Neural cell (in vitro differentiated cells): Measurements from ENCODE around the gene TBC1D24.

ENCODE experiments used
- CTCF ChIP-seq: fragments of 450-650 bp; IDR thresholded peaks from 2 replicates; pipeline ENCODE4 v1.5.1; 2014; ENCODE audit warnings: antibody characterized with exemption, mild to moderate bottlenecking, moderate library complexity; ENCODE audit not compliant: poor library complexity, severe bottlenecking
- EP300 ChIP-seq: fragments of 450-650 bp; conservative IDR thresholded peaks from 2 replicates; pipeline ENCODE4 v1.6.1; 2014; ENCODE audit warnings: antibody characterized with exemption, mild to moderate bottlenecking, moderate library complexity; ENCODE audit not compliant: poor library complexity, severe bottlenecking
- EZH2 ChIP-seq: fragments of 200-600, 300-800 bp; shearing (Covaris generic), sonication (generic); IDR thresholded peaks from 2 replicates; pipeline ENCODE4 v1.6.1; 2014; ENCODE audit warnings: antibody characterized with exemption, low read length, borderline replicate concordance, mild to moderate bottlenecking; ENCODE audit not compliant: insufficient read depth, poor library complexity, severe bottlenecking
- MXI1 ChIP-seq: fragments of 450-650 bp; conservative IDR thresholded peaks from 2 replicates; pipeline ENCODE4 v1.6.1; 2014; ENCODE audit warnings: antibody characterized with exemption, mild to moderate bottlenecking; ENCODE audit not compliant: poor library complexity, severe bottlenecking
- POLR2AphosphoS5 ChIP-seq: IDR thresholded peaks from 2 replicates; pipeline ENCODE4 v1.6.1; 2012
- RAD21 ChIP-seq: fragments of 450-650 bp; conservative IDR thresholded peaks from 2 replicates; pipeline ENCODE4 v1.6.1; 2014; ENCODE audit warnings: antibody characterized with exemption, mild to moderate bottlenecking, moderate library complexity
- SMC3 ChIP-seq: fragments of 450-650 bp; conservative IDR thresholded peaks from 2 replicates; pipeline ENCODE4 v1.6.1; 2014; ENCODE audit warnings: antibody characterized with exemption, mild to moderate bottlenecking, moderate library complexity; ENCODE audit not compliant: poor library complexity
- TAF1 ChIP-seq: IDR thresholded peaks from 2 replicates; pipeline ENCODE4 v1.6.1; 2012; ENCODE audit warnings: low read depth

- TF ChIP-seq EP300 (no peak), CTCF (no peak), MXI1 (no peak), TAF1 (no peak), EZH2 (no peak), SMC3 (no peak), POLR2AphosphoS5 (no peak), RAD21 (no peak)
Measured at GRCh38 chr16:2492292-2492691, 17.4 kb downstream of the TBC1D24 start.
